Stimulated activated CD4-positive, alpha-beta T cell treated with anti-CD3 and anti-CD28 coated beads, Interleukin-4, amount 100 ng/mL, for 48 hours (primary cell): ENCODE data around the gene UBQLN1.
"Not testable (repeated sequence)": the region's sequence is repeated elsewhere in the genome, so short reads cannot be mapped to it uniquely, and the experiment has no call there.

Experiments
- DNase-seq, 2 donors: peaks; one replicate each; pipeline ENCODE4 v3.0.0-alpha.2; 2020; ENCODE audit warnings: low read depth in 2 of 2

The UBQLN1 gene

GRCh38 chr9:83633255-83633654 is 74.5 kb downstream of the UBQLN1 start:
- no peak for DNase-seq

GRCh38 chr9:83630938-83631457 is 76.8 kb downstream of the UBQLN1 start:
- DNase-seq, result no peak

GRCh38 chr9:83629433-83630104 is 78.2 kb downstream of the UBQLN1 start:
- DNase-seq, result no peak

GRCh38 chr9:83628540-83628939 is 79.2 kb downstream of the UBQLN1 start:
- DNase-seq, result no peak

- no peak for DNase-seq
Observed at GRCh38 chr9:83625178-83625577, 82.6 kb downstream of the UBQLN1 start.

GRCh38 chr9:83623679-83624076 is 84.1 kb downstream of the UBQLN1 start:
- no peak for DNase-seq

GRCh38 chr9:83622939-83623678 is 84.6 kb downstream of the UBQLN1 start, which contains the start of gene IDNK:
Gene IDNK, plus strand, starts transcription at chr9:83623143. Its CDS starts 29 bp downstream, at chr9:83623172.
- peak; percentile 30 to 53 for DNase-seq

GRCh38 chr9:83622433-83622938 is 85.3 kb downstream of the UBQLN1 start:
- DNase-seq, result peak in 1 of 2 donors; percentile 56

GRCh38 chr9:83620841-83621636 is 86.7 kb downstream of the UBQLN1 start:
- DNase-seq, result peak in 1 of 2 donors; percentile 3

- no peak for DNase-seq
Observed at GRCh38 chr9:83617299-83617698, 90.5 kb downstream of the UBQLN1 start.

GRCh38 chr9:83613298-83613697 is 94.5 kb downstream of the UBQLN1 start:
- DNase-seq, result not testable (repeated sequence)
